NCI-H2227 treated with DMSO at 0.1 percent for 48 hours (cell line): ENCODE results near the gene RPL7L1.
"Not testable (repeated sequence)": the region's sequence is repeated elsewhere in the genome, so short reads cannot be mapped to it uniquely, and the experiment has no call there.

ENCODE experiments used
- DNase-seq: peaks from one replicate; lab custom pipeline; 2025; lab: John Stamatoyannopoulos, UW

RPL7L1 gene

GRCh38 chr6:42891199-42891722 is 11.8 kb downstream of the RPL7L1 start:
- DNase-seq = no peak

- DNase-seq = not testable (repeated sequence)
Measured at GRCh38 chr6:42894041-42894828, 14.8 kb downstream of the RPL7L1 start.

GRCh38 chr6:42896178-42896719 is 16.8 kb downstream of the RPL7L1 start:
- peak; percentile 91 for DNase-seq

GRCh38 chr6:42898891-42899361 is 19.5 kb downstream of the RPL7L1 start:
- peak; percentile 57 for DNase-seq

- no peak for DNase-seq
Measured at GRCh38 chr6:42899871-42900270, 20.5 kb downstream of the RPL7L1 start.

GRCh38 chr6:42901538-42901957 is 22.1 kb downstream of the RPL7L1 start:
- DNase-seq = peak; percentile 86

- DNase-seq = not testable (repeated sequence)
Measured at GRCh38 chr6:42902429-42903263, 23.2 kb downstream of the RPL7L1 start.

- DNase-seq = no peak
Measured at GRCh38 chr6:42904467-42904866, 25.1 kb downstream of the RPL7L1 start.

- DNase-seq = no peak
Measured at GRCh38 chr6:42907336-42907735, 27.9 kb downstream of the RPL7L1 start.

- DNase-seq = no peak
Measured at GRCh38 chr6:42909835-42910234, 30.4 kb downstream of the RPL7L1 start.

GRCh38 chr6:42911171-42912021 is 32.0 kb downstream of the RPL7L1 start:
- no peak for DNase-seq

GRCh38 chr6:42914546-42914945 is 35.1 kb downstream of the RPL7L1 start:
- no peak for DNase-seq

- DNase-seq = no peak
Measured at GRCh38 chr6:42915732-42916131, 36.3 kb downstream of the RPL7L1 start, which contains the start of gene PTCRA. PTCRA (plus strand) TSS chr6:42916053; CDS start chr6:42916070, 17 bp downstream.

GRCh38 chr6:42916288-42916687 is 36.9 kb downstream of the RPL7L1 start:
- DNase-seq = no peak

- DNase-seq = no peak
Measured at GRCh38 chr6:42921801-42922200, 42.4 kb downstream of the RPL7L1 start.

- no peak for DNase-seq
Measured at GRCh38 chr6:42923666-42924065, 44.2 kb downstream of the RPL7L1 start.

- no peak for DNase-seq
Measured at GRCh38 chr6:42925248-42925857, 45.9 kb downstream of the RPL7L1 start.

- DNase-seq = peak; percentile 92
Measured at GRCh38 chr6:42928986-42929820, 49.8 kb downstream of the RPL7L1 start, which contains the start of gene CNPY3. CNPY3 (plus strand) TSS chr6:42929480; CDS start chr6:42929571, 91 bp downstream.

GRCh38 chr6:42929821-42930360 is 50.5 kb downstream of the RPL7L1 start:
- DNase-seq = no peak

- DNase-seq = no peak
Measured at GRCh38 chr6:42932412-42932811, 53.0 kb downstream of the RPL7L1 start.
